Hematopoietic multipotent progenitor cell treated with erythropoietin and hydrocortisone succinate and interleukin-3 and kit ligand, for 15 days (in vitro differentiated cells): Measurements from ENCODE around the gene KIF1C.
A peak's percentile ranks its signal among the peaks of the same experiment; 100 is the strongest.

Experiments used
- DNase-seq: peaks from one replicate; pipeline ENCODE4 v3.0.0-alpha.2; 2015; ENCODE audit warnings: low spot score

The KIF1C gene

DNA sequence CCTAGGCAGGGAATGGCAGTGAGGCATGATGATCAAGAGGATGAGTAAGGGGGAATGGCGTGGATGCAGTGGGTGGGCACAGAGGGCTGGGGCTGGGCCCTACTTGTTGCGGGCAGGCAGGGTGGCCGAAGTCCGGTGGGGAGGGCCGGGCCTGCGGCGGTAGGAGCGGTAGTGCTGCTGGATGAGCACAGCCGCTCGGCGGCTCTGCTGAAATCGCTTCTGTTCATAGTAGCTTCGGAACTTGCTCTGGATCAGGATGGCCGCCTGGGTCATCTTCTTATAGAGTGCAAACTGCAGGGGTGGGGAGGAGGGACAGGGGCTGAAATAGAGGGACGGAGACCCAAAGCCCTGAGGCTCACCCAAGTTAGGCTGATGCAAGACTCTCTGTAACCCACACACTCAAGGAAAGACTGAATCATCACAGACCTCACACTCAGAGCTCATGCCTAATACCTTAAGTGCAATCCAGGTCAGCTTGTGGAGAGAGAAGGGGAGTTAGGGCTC is 28.7 kb upstream of the KIF1C start:
- no peak for DNase-seq

DNA sequence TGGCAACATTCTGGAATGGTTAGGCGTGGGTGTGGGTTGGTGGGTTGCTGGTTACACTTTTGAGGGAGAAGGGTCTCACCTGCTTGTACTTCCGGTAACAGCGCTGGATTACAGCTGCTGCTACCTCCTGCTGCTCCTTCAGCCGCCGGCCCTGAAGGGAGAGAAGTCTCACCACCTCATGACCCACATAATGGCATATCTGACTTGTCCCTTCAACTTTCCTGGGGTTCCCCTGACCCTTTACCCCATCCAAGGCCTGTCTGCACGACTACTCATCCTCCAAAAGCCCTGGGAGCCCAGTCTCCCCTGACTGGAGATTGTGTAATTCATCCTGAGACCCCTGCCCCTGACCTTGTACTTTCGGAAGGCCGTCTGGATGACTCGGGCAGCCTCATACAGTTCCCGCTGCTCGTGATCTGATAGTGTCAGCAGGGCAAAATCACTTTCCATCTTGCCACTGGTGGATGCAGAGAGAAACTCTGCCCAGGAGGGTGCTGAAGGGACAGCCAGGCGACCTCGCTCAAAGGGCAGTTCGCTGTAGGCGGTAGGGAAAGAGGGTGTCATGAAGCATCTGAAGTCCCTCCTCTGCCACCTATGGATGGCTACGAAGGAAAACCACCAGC is 28.1 kb upstream of the KIF1C start:
- no peak for DNase-seq

DNA sequence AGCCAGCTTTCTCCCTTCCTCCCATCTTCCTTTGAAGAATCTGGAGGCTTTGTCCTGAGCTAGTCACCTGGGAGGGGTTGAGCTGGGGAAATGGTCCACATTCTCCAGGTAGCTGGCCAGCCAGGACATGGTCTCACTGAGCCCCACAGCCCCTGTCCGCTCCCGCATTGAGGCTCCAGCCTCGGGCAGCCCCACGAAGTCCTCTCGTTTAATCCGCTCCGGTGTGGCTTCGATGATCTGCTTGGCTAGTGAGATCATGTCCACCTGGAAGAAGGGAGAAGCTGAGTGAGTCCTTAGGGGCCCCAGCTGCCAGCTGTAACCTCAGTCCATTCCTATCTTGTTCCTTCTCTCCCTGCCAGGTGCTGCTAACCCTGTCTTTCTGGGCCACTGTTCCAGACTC is 27.5 kb upstream of the KIF1C start:
- no peak for DNase-seq

DNA sequence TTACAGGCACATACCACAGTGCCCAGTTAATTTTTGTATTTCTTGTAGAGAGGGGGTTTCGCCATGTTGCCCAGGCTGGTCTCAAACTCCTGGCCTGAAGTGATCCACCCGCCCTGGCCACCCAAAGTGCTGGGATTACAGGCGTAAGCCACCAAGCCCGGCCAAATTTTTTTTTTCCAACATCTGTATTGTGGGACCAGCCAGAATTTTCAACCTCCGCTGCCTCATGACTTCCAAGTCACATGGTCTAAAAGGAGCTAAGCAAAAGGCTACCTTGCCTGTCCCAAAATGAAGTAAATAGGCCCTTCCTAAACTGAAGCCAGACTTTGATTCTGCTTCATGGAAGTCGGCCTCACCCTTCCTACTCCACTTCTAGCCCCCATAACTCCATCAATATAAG is 25.9 kb upstream of the KIF1C start:
- no peak for DNase-seq

DNA sequence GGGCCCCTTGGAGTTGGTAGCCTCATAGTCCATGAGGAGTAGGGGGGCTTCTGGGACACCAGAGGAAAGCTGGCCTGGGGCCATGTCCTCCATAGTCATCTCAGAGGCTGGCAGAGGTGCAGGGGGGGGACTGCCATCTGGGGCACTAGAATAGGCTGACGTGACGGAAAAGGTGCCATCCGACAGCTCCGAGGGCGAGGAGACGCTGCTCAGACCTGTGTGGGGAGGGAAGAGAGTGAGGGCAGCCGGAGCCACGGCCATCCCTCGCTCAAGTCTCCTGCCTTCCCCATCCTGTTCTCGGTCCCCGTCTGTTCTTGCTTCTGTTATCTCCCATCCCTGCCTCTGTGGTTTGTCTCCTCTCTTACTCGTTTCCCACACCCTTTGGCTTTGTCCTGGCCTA is 25.4 kb upstream of the KIF1C start:
- no peak for DNase-seq

DNA sequence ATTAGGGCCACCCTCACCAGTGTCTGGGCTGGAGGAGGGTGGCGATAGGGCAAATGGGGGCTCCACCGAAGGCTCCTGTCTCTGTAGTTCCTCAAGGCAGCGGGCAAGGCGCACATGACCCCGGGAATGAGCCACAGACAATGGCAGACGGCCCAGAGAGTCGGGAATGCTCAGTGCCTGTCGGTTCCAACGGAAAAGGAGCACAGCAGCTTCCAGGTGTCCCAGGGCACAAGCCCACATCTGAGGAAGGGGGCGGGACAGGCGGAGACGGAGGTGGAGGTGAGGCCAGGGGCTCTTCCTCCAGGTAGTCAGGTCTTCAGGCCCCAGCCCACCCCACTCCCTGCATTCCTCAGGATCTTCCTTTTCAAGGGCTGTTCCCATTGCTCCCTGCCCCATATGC is 25.0 kb upstream of the KIF1C start:
- DNase-seq, result no peak

DNA sequence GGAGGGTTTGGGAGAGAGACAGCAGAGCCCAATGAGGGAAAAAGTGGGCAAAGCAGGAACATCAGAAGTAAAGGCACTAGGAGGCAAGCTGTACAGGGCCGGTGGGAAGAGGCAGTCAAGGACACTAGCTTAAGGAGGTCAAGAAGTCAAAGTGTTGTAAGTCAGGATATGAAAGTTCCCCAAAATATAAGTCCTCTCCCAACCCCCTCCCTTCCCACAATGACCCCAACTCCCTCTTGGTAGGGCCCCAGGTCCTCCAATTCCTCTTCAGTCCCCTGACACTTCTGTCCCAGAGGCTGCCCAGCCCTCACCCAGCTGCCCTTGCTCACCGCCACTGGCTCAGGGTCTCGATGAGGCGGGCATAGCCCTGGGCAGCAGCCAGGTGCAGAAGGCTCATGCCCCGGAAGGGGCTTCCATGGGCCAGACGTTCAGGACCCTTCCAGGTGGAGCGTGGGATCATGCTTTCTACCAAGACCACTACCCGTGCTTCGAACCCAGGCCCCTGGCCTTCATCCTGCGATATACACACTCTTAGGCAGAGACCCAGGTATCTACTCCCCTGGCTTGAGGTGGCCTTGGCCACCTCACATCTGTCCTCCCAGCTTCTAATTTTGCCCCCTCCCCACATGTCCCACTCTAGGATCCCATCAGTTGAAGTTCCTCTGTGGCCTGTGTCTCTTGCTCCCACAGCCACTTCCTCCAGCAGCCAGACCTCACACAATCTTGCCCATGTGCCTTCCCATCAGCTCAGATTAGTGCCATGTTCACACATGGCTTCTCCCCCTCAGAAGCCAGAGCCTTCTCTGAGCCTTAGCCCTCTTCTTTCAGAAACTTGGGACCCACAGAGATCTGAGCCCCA is 24.3 kb upstream of the KIF1C start:
- DNase-seq, result no peak

DNA sequence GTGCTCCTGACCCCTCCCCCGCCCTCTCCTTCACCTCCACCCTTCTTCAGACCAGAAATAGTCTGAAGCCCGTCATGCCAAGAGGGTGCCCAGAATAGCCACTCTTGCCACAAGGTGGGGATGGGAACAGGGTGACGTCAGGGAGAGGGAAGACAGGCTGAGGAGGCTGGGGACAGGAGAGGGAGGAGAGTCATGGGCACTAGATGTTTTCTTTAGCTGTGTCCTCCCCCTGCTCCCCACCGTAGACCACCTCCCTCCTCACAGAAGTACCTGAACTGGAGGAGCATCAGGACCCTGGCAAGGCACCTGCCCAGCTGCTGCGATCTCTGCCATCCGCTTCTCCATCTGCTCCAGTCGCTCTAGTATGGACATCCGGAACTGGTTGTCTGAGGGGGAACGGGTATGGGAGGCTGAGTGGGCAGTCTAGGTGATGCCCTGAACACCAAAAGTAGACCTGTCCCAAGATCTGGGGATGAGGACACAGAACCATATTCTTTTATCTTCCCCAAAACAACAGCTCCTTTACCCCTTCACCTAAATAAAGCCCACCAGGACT is 23.6 kb upstream of the KIF1C start:
- no peak for DNase-seq

DNA sequence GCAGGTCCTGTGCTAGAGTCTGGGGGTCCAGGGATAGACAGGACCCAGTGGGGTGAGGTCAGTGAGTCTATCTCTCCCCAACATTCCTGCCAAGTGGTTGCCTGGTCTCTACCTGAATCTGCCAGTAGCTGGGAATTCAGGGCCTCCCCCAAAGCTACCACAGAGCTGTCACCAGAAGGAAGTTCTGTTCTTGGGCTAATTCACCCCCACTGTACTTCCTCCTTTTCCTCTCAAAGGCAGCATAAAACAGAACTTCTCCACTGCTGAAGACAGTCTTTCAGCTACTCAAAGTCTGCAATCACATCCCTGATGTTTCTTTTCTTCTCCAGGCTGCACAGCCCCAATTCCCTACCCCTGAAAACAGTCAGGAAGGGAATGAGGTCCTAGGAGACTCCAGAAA is 19.0 kb upstream of the KIF1C start:
- no peak for DNase-seq

DNA sequence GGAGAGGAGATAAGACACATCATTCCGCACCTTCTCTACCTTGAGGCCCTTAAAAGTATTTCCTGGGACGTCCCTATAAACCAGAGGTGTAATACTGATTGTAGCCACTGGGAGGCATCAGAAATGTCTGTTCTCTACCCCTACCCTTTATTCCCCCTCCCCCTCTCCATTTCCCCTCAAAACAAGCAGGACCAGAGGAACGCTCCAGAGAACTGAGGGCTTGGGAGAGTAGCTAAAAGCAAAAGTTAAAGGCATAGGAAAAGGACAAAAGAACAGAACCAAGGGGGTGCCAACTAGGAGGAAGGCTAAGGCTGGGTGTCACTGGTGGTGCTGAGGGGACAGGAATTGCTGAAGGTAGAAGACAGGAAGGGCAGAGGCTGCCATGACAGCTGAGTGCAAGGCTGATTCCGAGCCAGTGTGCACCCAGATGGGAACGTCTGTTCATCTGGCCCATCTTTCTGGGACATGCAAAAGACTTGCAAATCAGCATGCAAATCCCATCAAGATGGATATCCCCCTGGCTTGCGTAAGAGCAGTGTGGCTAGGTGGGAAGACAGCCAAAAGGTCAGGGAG is 17.0 kb upstream of the KIF1C start:
- DNase-seq, result peak; percentile 63

DNA sequence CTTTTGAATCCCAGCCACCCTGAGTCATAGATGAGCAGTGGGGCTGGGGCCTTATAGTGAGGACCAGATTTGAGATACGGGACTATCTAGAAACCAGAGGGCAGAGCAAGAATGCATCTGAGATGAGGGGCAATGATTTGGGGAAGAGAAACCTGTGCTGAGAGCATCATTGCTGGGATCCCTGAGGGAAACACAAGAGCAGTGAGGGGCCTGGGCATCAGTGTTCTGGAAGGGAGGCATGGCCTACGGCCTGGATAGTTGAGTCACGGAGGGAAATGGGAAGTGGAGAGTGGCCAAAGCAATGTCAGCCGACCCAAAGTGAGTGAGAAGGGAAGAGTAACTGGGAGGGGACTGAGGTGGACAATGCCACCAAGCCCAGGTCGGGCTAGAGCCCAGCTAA is 15.4 kb upstream of the KIF1C start:
- DNase-seq, result no peak

DNA sequence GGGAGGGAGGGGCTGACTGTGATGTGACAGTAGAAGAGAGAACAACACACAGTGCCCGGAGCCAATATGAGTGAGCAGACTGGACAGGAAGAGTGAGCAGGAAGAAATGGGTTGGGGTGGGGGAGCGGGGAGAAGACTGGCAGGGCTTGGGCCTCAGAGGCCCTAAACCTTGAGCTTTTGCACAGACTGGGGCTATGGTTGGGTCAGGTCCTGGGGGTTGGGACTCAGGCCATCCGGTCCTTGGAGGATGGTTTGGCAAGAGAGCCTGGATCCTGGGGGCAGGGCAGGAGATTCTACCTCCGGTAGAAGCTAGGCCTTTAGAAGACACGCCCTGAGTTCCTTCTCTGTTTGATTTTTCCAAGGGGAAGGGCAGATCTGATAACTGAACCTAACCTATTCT is 11.3 kb upstream of the KIF1C start:
- no peak for DNase-seq

DNA sequence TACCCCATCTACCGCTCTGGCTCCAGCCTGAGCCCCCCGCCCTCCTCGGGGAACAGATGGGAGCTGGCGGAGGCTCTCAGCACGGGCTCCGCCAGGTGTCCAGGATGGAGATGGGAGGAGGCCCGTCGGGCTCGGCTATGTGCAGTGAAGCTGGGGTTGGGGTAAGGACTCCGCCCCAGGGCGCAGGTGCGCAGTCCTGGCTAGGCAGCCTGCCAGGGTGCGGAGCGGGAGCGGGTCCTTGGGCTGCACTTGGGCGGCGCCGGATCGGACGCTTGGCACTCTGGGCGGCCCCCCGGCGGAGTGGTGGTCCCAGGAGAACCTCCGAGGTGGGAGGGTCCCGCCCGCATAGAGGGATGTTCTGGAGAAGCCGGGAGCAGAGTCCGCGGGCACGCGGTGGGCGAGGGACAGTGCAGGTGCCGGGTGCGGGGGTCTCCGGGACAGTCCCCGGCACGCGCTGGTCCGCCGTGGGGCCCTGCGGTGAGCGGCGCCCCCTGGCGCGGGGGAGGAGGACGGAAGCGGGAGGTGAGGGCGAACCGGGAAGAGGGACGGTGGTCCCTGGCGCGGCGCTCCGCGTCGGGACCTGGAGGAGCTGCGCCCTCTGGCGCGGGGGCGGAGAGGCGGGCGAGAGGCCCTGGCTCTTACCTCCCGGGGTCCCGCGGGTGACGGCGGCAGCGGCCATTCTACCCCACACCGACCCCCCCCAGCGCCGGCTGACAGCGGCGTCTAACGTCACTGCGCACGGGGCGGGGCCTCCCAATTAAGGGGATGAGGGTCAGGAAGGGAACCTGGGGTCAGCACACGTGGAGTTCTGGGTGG is 10.6 kb upstream of the KIF1C start, which contains the start of gene CAMTA2:
Gene CAMTA2 (minus strand): TSS at position 725 of the 816 bp plus-strand sequence. CDS start 1,453 bp downstream, outside the sequence.
- peak; percentile 78 for DNase-seq

DNA sequence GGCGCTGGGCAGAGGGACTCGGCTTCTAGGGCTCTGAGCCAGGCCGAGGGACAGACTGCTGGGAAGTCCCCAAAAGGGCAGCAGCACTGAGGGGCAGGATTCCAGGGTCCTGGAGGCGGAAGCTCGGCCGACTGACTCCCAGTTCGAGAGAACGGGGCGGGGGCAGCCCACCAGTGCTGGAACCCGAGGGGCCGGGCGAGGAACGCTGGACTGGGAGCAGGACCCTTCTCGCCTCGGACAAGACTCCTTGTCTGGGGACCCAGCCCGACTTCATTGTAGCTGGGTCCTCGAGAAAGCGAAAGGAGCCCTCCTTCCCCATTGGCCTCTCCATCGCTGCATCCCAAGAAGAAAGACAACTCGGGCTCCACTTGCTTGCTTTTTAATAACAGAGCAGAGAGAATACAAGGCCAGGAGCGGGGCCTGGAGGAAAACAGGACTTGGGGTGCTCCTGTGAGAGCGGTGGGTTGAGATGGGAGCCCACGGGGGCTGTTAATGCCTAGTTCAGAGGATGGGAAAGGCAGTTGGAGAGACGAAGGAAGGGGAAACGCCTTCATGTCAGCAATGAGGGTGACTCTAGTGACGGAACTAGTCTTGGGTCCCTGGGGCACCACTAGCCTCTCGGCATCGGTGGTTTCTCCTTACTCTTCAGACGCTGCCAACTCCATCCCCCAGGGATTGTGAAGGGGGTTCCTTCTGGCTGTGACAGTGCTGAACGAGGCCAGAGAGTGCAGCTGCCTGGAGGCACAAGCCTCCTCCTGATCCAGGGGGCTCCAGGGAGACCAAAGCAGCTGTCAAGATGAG is 9.8 kb upstream of the KIF1C start:
- no peak for DNase-seq

DNA sequence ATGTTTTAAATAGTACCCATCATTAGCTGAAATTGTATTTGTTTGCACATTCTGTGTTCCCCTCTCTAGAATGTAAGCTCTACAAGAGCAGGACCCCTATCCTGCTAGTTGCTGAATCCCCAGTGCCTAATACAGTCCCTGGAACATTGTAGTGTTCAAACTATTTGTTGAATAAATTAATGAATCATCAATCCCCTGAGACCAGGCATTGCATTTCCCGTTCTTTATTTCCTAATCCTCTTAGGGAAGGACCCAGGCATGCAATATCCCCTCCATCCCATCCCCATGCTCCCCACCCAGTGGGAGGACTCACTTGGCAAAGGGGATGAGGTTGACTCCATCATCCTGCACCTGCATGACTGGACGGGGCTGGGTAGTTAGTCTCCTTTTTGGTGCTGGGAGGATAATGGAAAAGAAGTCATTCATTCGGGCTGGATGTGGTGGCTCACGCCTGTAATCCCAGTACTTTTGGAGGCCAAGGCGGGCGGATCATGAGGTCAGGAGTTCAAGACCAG is 3.6 kb upstream of the KIF1C start:
- no peak for DNase-seq

DNA sequence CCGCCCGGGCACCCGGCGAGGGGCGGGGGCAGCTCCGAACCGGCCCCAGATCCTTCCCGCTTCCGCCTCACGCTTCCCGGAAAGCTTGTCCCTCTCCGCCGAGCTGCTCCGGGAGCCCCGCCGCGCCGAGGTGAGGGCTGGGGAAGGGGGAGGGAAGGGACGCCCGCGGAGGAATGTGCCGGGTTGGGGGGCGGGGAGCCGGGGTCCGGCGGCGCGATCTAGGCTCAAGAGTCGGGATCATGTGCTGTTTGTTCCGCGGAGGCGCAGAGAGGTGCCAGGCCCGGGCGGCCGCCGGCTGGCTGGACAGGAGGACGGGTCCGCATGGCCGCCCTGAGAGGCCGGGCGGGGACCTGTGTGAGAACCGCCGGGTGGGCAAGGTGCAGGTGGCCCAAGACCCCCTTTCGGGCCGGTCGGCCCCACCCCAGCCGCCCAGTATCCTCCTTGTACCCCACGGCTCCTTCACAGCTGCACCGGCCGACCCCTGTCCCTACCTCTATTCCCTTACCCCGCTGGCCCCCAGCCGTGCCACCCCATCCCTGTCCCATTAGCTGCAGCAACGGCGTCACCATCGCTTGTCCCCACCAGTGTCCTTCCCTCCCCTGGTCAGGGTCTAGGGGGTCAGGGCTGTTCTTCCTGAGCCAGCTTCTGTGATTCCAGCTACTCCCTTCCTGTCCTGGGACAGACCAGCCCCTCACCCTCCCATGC is 429 bp downstream of the KIF1C start:
- DNase-seq, result peak; percentile 10

DNA sequence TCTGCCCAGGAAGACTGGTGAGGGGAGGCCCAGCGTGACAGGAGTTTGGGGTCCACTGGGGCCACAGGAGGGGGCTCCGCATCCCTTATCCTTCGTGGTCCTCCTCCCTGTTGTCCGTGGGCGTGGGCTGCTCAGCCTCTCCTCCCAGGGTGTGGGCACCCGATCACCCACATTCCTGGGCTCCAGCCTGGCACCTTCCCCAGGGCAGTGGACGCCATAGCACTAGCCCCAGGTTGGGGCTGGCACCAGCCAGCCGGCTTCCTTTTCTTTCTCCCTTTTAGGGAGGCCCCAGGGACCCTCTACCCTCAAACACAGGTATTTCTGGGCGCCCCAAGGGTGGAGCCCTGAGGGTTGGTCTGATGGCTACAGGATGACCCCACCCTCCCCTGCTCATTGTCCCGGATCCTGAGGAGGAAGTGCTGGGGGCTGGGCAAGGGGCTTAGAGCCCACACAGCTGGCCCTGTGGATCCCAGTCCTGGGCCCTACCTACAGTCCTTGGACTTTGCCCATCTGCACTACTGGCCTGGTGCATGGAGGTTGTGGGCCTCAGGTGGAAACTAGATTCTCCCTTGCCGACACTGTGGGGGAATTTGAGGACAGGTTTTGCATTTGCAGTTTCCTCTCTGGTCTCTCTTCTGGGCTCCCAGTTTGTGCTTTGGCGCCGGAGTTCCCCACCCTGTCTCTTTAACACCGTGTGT is 1.1 kb downstream of the KIF1C start:
- no peak for DNase-seq

DNA sequence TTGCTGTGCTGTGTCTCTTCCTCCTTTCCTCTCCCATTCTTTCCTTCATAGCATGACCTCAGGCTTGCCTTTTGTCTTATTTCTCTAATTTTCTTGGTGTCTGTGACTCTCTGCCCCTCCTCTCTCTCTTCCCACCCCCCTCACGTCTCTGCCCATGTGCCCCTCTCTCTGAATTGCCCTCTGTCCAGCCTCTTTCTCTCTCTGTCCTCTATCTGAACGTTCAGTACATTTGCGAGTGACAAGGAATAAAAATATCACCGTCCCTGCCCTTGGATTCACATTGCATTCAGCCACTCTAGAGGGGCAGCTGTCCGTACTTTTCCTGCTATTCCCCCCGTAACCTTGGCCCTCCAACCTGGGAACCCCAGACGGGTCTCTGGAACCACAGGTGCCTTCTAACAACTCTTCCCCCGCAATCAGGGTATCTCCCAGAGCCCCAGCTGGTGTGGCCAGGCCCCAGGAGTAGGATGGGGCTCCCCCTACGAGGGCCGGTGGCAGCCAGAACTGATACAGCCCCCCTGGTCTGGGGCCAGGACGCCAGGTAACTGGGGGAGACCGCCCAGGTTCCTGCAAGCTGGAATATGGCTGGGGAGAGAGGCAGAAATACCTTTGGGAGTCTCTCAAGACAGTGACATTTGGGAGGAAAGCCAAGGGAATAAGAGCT is 1.8 kb downstream of the KIF1C start:
- DNase-seq, result no peak

DNA sequence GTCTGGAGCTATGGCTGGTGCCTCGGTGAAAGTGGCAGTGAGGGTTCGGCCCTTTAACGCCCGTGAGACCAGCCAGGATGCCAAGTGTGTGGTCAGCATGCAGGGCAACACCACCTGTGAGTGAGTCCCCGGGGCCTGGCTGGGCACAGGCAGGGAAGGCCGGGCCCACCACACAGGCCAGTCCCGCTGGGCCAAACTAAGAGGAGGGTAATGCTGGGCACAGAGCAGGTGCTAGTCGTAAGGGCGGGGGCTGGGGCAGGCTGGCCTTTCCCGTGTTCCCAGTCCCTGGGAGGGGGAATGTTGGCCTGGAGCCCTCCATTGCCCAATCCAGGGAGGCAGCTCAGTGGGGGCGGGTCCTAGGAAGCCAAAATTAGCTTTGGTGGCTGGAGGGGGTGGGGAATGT is 2.5 kb downstream of the KIF1C start:
- no peak for DNase-seq
